ENCODE data around the gene KCNAB3.

Gene KCNAB3

GRCh38 chr17:7882068-7882467 is 47.6 kb downstream of the KCNAB3 start:
- DNase-seq (ENCODE audit: extremely low spot score, insufficient read length, low read depth) (no peak), FAIRE-seq (peak; percentile 61)

DNA sequence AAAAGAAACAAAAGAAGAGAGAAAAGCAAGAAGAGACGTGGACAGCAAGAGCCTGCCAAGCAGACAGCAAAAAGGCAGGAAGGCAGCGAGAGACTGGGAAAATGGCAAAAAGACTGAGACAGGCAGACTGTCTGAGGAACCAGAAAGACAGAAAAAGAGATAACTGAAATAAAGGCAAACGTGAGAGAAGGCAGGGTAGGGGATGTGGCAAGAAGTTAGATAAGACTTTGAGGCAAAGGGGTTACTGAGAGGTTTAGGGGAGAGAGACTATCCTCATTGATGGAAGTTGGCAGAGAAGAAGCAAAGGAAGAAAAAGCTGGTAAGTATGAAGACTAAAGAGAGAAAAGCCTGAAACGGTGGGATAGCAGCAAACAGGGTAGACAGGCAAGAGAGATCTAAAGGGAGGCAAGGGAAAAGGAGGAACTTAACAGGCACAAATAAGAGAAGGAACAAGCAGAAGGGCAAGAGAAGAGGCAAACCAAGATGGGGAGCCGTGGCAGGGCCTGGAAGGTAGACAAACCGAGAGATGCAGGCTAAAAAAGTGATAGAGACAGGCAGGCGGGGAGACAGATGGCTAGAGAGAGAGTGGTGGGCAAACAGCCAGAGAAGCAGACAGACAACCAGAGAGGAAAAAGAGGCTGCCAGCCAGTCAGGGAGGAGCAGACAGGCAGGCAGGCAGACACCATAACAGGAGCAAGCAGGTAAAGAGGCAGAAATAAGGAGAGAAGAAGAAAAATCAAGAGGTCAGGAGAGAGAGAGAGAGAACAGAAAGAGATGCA is 48.2 kb downstream of the KCNAB3 start:
- DNase-seq (ENCODE audit: extremely low spot score, insufficient read length, low read depth) = no peak
- FAIRE-seq = no peak

DNA sequence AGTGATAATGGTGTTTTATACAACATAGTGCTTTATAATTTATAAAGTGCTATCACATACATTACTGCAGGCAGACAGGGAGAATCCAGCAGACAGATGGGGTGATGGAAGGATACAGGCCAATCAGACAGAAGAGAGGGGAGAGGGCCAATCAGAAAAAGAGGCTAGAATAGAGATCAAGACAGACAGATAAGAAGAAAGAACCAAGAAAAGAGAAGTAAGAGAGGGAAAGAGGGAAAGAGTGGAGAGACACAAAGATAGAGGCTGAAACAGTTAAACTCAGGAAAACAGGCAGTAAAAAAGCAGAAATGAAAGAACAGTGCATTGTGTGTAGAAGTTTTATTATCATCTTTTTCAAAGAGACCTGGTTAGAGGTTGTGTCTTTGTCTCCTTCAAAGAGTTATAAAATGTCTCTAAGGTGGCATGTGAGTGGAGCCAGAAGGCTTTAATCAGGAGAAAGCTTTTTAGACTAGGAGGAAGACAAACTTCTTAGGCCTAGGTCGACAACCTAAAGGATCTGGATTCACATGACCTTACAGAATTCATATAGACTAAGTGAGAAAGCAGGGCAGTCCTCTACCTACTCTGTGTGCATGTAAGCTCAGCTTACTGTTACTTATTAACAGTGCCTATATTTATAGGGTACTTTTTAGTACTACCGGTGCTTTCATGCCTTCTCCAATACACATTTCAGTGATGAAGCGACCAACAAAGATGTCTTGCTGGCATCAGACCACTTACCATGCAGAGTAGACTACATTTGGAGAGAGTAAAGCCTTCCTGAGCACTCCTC is 49.4 kb downstream of the KCNAB3 start:
- FAIRE-seq (peak; percentile 78), DNase-seq (ENCODE audit: extremely low spot score, insufficient read length, low read depth) (no peak)

GRCh38 chr17:7878234-7878633 is 51.4 kb downstream of the KCNAB3 start:
- DNase-seq (ENCODE audit: extremely low spot score, insufficient read length, low read depth) = no peak
- FAIRE-seq = no peak

GRCh38 chr17:7875804-7876370 is 53.8 kb downstream of the KCNAB3 start:
- DNase-seq (ENCODE audit: extremely low spot score, insufficient read length, low read depth) (no peak), FAIRE-seq (no peak)

GRCh38 chr17:7873051-7873450 is 56.6 kb downstream of the KCNAB3 start:
- no peak for DNase-seq (ENCODE audit: extremely low spot score, insufficient read length, low read depth)
- FAIRE-seq = no peak

All from GM18507 (cell line).